HEK293 (cell line): ENCODE measurements around the gene IL1B.

Source experiments
- CTCF ChIA-PET: fragments of 350-600 bp; formaldehyde crosslinking; extraction: SDS; loops from one replicate; lab custom pipeline; 2021; ENCODE audit warnings: antibody characterized with exemption; lab: Yijun Ruan, JAX
- POLR2A ChIA-PET: fragments of 300-600 bp; formaldehyde crosslinking; extraction: SDS; loops from one replicate; lab custom pipeline; 2020; ENCODE audit warnings: antibody characterized with exemption, inconsistent platforms; lab: Yijun Ruan, JAX
- H3K27ac ChIP-seq: fragments of 200-500 bp; sonication (Bioruptor generic); 2 replicates; pipeline ENCODE4 v1.5.1; 2014; ENCODE audit warnings: low read depth, low read length, control low read depth, inconsistent platforms; ENCODE audit errors: extremely low read depth
- H3K36me3 ChIP-seq, 2 experiments: fragments of 200-500 bp in 1 of 2; sonication (Bioruptor generic) in 1 of 2; 1 replicate in 1 of 2; 2 replicates in 1 of 2; pipeline ENCODE4 v1.5.1; 2014 to 2017; ENCODE audit warnings: inconsistent platforms in 2 of 2, low read length in 2 of 2; ENCODE audit not compliant: control insufficient read depth in 2 of 2, insufficient read depth in 1 of 2
- H3K4me1 ChIP-seq: fragments of 200-500 bp; sonication (Bioruptor generic); 2 replicates; pipeline ENCODE4 v1.5.1; 2014; ENCODE audit warnings: mild to moderate bottlenecking, low read length, inconsistent platforms; ENCODE audit not compliant: control insufficient read depth, insufficient read depth
- H3K4me3 ChIP-seq: 2 replicates; pipeline ENCODE4 v1.5.1; 2011; ENCODE audit warnings: low read depth, mild to moderate bottlenecking, control low read depth, low read length, moderate library complexity
- H3K9me3 ChIP-seq: fragments of 200-500 bp; sonication (Bioruptor generic); 2 replicates; pipeline ENCODE4 v1.5.1; 2014; ENCODE audit warnings: low read depth, low read length, inconsistent platforms; ENCODE audit not compliant: control insufficient read depth, insufficient read depth
- EGR2 ChIP-seq: fragments of 450-650 bp; formaldehyde crosslinking; IDR thresholded peaks from 2 replicates; pipeline ENCODE4 v1.5.1; 2016; ENCODE audit warnings: low read depth, missing biosample characterization, missing genetic modification characterization
- FEZF1 ChIP-seq: fragments of 450-650 bp; formaldehyde crosslinking; IDR thresholded peaks from 2 replicates; pipeline ENCODE4 v1.5.1; 2016; ENCODE audit warnings: missing biosample characterization, missing genetic modification characterization
- HOXD13 ChIP-seq: sonication (generic); formaldehyde crosslinking; IDR thresholded peaks from 2 replicates; pipeline ENCODE4 v1.8.0; 2022; ENCODE audit warnings: missing genetic modification reagents, borderline replicate concordance
- KLF8 ChIP-seq: fragments of 450-650 bp; formaldehyde crosslinking; IDR thresholded peaks from 2 replicates; pipeline ENCODE4 v1.5.1; 2016; ENCODE audit warnings: missing biosample characterization, missing genetic modification characterization
- PRDM2 ChIP-seq: fragments of 450-650 bp; formaldehyde crosslinking; IDR thresholded peaks from 2 replicates; pipeline ENCODE4 v1.5.1; 2016; ENCODE audit warnings: missing biosample characterization, missing genetic modification characterization, borderline replicate concordance
- RBAK ChIP-seq: fragments of 450-650 bp; formaldehyde crosslinking; IDR thresholded peaks from 2 replicates; pipeline ENCODE4 v1.5.1; 2016; ENCODE audit warnings: missing biosample characterization, missing genetic modification characterization
- REPIN1 ChIP-seq: fragments of 450-650 bp; formaldehyde crosslinking; IDR thresholded peaks from 2 replicates; pipeline ENCODE4 v1.5.1; 2017; ENCODE audit warnings: missing biosample characterization, missing genetic modification characterization, low read depth
- TSHZ1 ChIP-seq: fragments of 450-650 bp; formaldehyde crosslinking; IDR thresholded peaks from 2 replicates; pipeline ENCODE4 v1.5.1; 2016; ENCODE audit warnings: missing biosample characterization, missing genetic modification characterization, borderline replicate concordance
- ZBTB17 ChIP-seq: fragments of 450-650 bp; formaldehyde crosslinking; IDR thresholded peaks from 2 replicates; pipeline ENCODE4 v1.5.1; 2016; ENCODE audit warnings: missing biosample characterization, missing genetic modification characterization
- ZBTB21 ChIP-seq: fragments of 450-650 bp; formaldehyde crosslinking; IDR thresholded peaks from 2 replicates; pipeline ENCODE4 v1.5.1; 2017; ENCODE audit warnings: missing biosample characterization, missing genetic modification characterization
- ZNF37A ChIP-seq: fragments of 450-650 bp; IDR thresholded peaks from 2 replicates; pipeline ENCODE4 v1.5.1; 2018; ENCODE audit warnings: missing biosample characterization, missing genetic modification characterization
- ZNF416 ChIP-seq: fragments of 450-650 bp; formaldehyde crosslinking; IDR thresholded peaks from 2 replicates; pipeline ENCODE4 v1.5.1; 2016; ENCODE audit warnings: missing biosample characterization, missing genetic modification characterization
- ZNF473 ChIP-seq: fragments of 450-650 bp; formaldehyde crosslinking; IDR thresholded peaks from 2 replicates; pipeline ENCODE4 v1.5.1; 2017; ENCODE audit warnings: missing biosample characterization, missing genetic modification characterization
- ZXDB ChIP-seq: fragments of 450-650 bp; formaldehyde crosslinking; IDR thresholded peaks from 2 replicates; pipeline ENCODE4 v1.5.1; 2016; ENCODE audit warnings: missing biosample characterization, missing genetic modification characterization
- TF ChIP-seq, protein P1 (sequence below): fragments of 450-650 bp; formaldehyde crosslinking; IDR thresholded peaks from 2 replicates; pipeline ENCODE4 v1.5.1; 2016; ENCODE audit warnings: missing biosample characterization, missing genetic modification characterization
- TF ChIP-seq, protein P2 (sequence below): fragments of 450-650 bp; formaldehyde crosslinking; optimal IDR thresholded peaks from 2 replicates; pipeline ENCODE3; 2016; ENCODE audit warnings: missing biosample characterization, mild to moderate bottlenecking, missing genetic modification characterization

IL1B gene

GRCh38 chr2:112835061-112835501, 1.5 kb downstream of the IL1B start:
- H3K27ac ChIP-seq, result no peak overlapping the region
- peaks cover 6% of the 10 kb centered on the region for H3K4me1 ChIP-seq
- no peaks in the 10 kb centered on the region for H3K36me3 ChIP-seq
- ChIA-PET CTCF (interaction anchor here (1.2 to 1.9 kb wide), 2 partner anchors 17 to 50 kb away, joined by 3 to 6 read pairs; no protein-coding TSS in a partner anchor), POLR2A (no interaction called here)
- H3K4me3 ChIP-seq, result no peak overlapping the region
- TF ChIP-seq, protein P1, sequence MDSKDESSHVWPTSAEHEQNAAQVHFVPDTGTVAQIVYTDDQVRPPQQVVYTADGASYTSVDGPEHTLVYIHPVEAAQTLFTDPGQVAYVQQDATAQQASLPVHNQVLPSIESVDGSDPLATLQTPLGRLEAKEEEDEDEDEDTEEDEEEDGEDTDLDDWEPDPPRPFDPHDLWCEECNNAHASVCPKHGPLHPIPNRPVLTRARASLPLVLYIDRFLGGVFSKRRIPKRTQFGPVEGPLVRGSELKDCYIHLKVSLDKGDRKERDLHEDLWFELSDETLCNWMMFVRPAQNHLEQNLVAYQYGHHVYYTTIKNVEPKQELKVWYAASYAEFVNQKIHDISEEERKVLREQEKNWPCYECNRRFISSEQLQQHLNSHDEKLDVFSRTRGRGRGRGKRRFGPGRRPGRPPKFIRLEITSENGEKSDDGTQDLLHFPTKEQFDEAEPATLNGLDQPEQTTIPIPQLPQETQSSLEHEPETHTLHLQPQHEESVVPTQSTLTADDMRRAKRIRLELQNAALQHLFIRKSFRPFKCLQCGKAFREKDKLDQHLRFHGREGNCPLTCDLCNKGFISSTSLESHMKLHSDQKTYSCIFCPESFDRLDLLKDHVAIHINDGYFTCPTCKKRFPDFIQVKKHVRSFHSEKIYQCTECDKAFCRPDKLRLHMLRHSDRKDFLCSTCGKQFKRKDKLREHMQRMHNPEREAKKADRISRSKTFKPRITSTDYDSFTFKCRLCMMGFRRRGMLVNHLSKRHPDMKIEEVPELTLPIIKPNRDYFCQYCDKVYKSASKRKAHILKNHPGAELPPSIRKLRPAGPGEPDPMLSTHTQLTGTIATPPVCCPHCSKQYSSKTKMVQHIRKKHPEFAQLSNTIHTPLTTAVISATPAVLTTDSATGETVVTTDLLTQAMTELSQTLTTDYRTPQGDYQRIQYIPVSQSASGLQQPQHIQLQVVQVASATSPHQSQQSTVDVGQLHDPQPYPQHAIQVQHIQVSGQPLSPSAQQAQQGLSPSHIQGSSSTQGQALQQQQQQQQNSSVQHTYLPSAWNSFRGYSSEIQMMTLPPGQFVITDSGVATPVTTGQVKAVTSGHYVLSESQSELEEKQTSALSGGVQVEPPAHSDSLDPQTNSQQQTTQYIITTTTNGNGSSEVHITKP (tag by site-specific recombination), result no peak
- TF ChIP-seq ZNF37A (tag by site-specific recombination), result no peak
- TF ChIP-seq, protein P2, sequence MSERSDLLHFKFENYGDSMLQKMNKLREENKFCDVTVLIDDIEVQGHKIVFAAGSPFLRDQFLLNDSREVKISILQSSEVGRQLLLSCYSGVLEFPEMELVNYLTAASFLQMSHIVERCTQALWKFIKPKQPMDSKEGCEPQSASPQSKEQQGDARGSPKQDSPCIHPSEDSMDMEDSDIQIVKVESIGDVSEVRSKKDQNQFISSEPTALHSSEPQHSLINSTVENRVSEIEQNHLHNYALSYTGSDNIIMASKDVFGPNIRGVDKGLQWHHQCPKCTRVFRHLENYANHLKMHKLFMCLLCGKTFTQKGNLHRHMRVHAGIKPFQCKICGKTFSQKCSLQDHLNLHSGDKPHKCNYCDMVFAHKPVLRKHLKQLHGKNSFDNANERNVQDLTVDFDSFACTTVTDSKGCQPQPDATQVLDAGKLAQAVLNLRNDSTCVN (tag by site-specific recombination), result no peak
- no peaks in the 10 kb centered on the region for H3K9me3 ChIP-seq

DNA sequence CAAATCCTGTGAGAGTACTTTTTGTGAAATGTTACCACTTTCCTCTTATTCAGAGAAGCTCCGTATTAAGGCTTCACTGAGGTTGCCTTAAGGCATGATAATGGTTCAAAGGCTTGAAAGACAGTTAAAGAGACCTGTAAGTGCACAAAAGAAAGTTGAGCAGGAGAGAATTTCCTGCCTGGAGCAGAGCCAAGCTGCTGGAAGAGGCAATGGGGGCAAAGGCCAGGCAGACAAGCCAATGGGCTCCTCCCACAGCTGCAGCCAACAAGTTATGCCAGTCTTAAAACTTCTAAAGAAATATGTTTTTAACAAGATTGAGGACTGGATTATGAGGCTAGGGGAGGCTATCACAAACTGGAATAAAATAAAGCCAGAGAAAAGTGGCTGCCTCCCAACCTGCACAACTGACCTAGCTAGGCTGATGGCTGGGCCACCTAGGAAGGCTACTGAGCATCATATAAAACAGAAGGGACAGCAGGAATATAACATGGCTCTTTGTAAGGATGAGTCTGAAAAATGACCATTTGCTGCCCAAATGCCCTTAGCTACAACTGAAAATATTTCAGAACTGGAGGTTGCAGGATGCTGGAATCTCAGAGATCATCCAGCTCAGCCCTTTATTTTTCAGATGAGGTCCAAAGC, 2.1 kb downstream of the IL1B start:
- Histone ChIP-seq H3K27ac (no peak overlapping the region), H3K4me3 (no peak overlapping the region), H3K36me3 (no peaks in the 10 kb centered on the region), H3K9me3 (no peaks in the 10 kb centered on the region)
- TF ChIP-seq ZXDB (no peak), FEZF1 (tag by site-specific recombination) (peak; percentile 68)
- TF ChIP-seq, all 188 proteins: peak for 1
- CTCF ChIA-PET, result interaction anchor here (0.8 to 1.9 kb wide), 4 partner anchors 17 to 107 kb away, joined by 3 to 6 read pairs (median 4); no protein-coding TSS in a partner anchor
- POLR2A ChIA-PET, result no interaction called here
- peaks cover 6% of the 10 kb centered on the region for H3K4me1 ChIP-seq

DNA sequence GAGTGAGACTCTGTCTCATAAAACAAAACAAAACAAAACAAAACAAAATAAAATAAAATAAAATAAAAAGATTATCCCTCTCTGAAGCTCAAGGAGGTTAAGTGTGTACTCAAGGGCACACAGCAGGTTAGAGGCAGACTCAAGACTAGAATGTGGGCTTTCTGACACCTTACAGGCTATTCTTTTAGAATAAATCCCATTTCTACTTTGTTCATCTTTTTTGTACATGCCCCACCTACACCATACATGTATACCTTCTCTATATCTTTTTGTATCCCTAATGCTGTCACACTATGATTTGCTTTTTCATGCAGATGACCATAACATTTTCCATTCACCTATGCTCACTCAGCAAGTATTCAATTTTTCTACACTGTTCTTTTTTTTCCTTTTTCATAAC, 2.6 kb downstream of the IL1B start:
- Histone ChIP-seq H3K36me3 (no peaks in the 10 kb centered on the region), H3K9me3 (no peaks in the 10 kb centered on the region), H3K4me1 (peaks cover 6% of the 10 kb centered on the region), H3K27ac (no peak overlapping the region), H3K4me3 (no peak overlapping the region)
- CTCF ChIA-PET, result interaction anchor here (0.8 to 1.0 kb wide), 2 partner anchors 51 to 107 kb away, joined by 4 to 5 read pairs; no protein-coding TSS in a partner anchor
- TF ChIP-seq ZBTB17 (tag by site-specific recombination) (no peak), KLF8 (no peak), ZNF416 (tag by site-specific recombination) (no peak), HOXD13 (no peak), REPIN1 (tag by site-specific recombination) (no peak), TSHZ1 (no peak), ZNF473 (tag by site-specific recombination) (no peak), EGR2 (tag by site-specific recombination) (no peak), PRDM2 (no peak), ZBTB21 (tag by site-specific recombination) (no peak), RBAK (tag by site-specific recombination) (no peak)
- POLR2A ChIA-PET, result no interaction called here
